NCI-H128 (cell line): Measurements from ENCODE around the gene GFOD1.
"Not testable (repeated sequence)": the region's sequence is repeated elsewhere in the genome, so short reads cannot be mapped to it uniquely, and the experiment has no call there.

Experiments
- DNase-seq: peaks from one replicate; lab custom pipeline; 2025; ENCODE audit not compliant: unreplicated experiment; lab: John Stamatoyannopoulos, UW

GFOD1 gene

GRCh38 chr6:13511913-13512717, 24.7 kb upstream of the GFOD1 start:
- DNase-seq = no peak

- DNase-seq = not testable (repeated sequence)
Observed at GRCh38 chr6:13511141-13511571, 23.8 kb upstream of the GFOD1 start.

GRCh38 chr6:13510433-13510832, 23.0 kb upstream of the GFOD1 start:
- DNase-seq = not testable (repeated sequence)

- DNase-seq = no peak
Observed at GRCh38 chr6:13508711-13509705, 21.6 kb upstream of the GFOD1 start.

GRCh38 chr6:13507306-13507860, 20.0 kb upstream of the GFOD1 start:
- DNase-seq = no peak

- no peak for DNase-seq
Observed at GRCh38 chr6:13505345-13505734, 17.9 kb upstream of the GFOD1 start.

GRCh38 chr6:13504611-13505344, 17.4 kb upstream of the GFOD1 start:
- no peak for DNase-seq

- DNase-seq = no peak
Observed at GRCh38 chr6:13500915-13501314, 13.5 kb upstream of the GFOD1 start.

- DNase-seq = no peak
Observed at GRCh38 chr6:13500264-13500663, 12.9 kb upstream of the GFOD1 start.

GRCh38 chr6:13496513-13497190, 9.3 kb upstream of the GFOD1 start:
- no peak for DNase-seq

- DNase-seq = no peak
Observed at GRCh38 chr6:13495818-13496217, 8.4 kb upstream of the GFOD1 start.

- DNase-seq = no peak
Observed at GRCh38 chr6:13495112-13495776, 7.8 kb upstream of the GFOD1 start.

- DNase-seq = no peak
Observed at GRCh38 chr6:13494137-13494536, 6.7 kb upstream of the GFOD1 start.

- DNase-seq = no peak
Observed at GRCh38 chr6:13493147-13493546, 5.7 kb upstream of the GFOD1 start.

- no peak for DNase-seq
Observed at GRCh38 chr6:13492357-13492756, 5.0 kb upstream of the GFOD1 start.

- no peak for DNase-seq
Observed at GRCh38 chr6:13491538-13491937, 4.1 kb upstream of the GFOD1 start.

GRCh38 chr6:13490402-13490801, 3.0 kb upstream of the GFOD1 start:
- DNase-seq = no peak

GRCh38 chr6:13488896-13489237, 1.5 kb upstream of the GFOD1 start:
- DNase-seq = no peak

- DNase-seq = peak; percentile 6
Observed at GRCh38 chr6:13488015-13488895, 855 bp upstream of the GFOD1 start.
